Duodenal mucosa (tissue), 2 donors: ENCODE measurements around the gene AJM1.
A peak's percentile ranks its signal among the peaks of the same experiment; 100 is the strongest.

ENCODE experiments used
- H3K27ac ChIP-seq: one replicate; pipeline ENCODE4 v1.7.0; 2013; ENCODE audit warnings: low read depth, low read length
- H3K27me3 ChIP-seq, 2 donors: one replicate each; pipeline ENCODE4 v1.7.0; 2013; ENCODE audit warnings: low read length in 2 of 2, control low read depth in 1 of 2; ENCODE audit not compliant: insufficient read depth in 2 of 2, control insufficient read depth in 1 of 2
- H3K36me3 ChIP-seq, 2 donors: one replicate each; pipeline ENCODE4 v1.7.0; 2013; ENCODE audit warnings: low read length in 2 of 2, control low read depth in 1 of 2; ENCODE audit not compliant: insufficient read depth in 2 of 2, control insufficient read depth in 1 of 2
- H3K4me1 ChIP-seq, 2 donors: one replicate each; pipeline ENCODE4 v1.7.0; 2013; ENCODE audit warnings: low read length in 2 of 2, control low read depth in 1 of 2; ENCODE audit not compliant: insufficient read depth in 2 of 2, control insufficient read depth in 1 of 2
- H3K4me3 ChIP-seq, 2 donors: one replicate each; pipeline ENCODE4 v1.7.0; 2013; ENCODE audit warnings: low read length in 2 of 2, low read depth in 1 of 2
- H3K9ac ChIP-seq, 2 donors: one replicate each; pipeline ENCODE4 v1.7.0; 2013; ENCODE audit warnings: low read length in 2 of 2, low read depth in 1 of 2
- H3K9me3 ChIP-seq, 2 donors: one replicate each; pipeline ENCODE4 v1.7.0; 2013; ENCODE audit warnings: low read length in 2 of 2, control low read depth in 1 of 2; ENCODE audit not compliant: control insufficient read depth in 1 of 2

Gene AJM1

DNA sequence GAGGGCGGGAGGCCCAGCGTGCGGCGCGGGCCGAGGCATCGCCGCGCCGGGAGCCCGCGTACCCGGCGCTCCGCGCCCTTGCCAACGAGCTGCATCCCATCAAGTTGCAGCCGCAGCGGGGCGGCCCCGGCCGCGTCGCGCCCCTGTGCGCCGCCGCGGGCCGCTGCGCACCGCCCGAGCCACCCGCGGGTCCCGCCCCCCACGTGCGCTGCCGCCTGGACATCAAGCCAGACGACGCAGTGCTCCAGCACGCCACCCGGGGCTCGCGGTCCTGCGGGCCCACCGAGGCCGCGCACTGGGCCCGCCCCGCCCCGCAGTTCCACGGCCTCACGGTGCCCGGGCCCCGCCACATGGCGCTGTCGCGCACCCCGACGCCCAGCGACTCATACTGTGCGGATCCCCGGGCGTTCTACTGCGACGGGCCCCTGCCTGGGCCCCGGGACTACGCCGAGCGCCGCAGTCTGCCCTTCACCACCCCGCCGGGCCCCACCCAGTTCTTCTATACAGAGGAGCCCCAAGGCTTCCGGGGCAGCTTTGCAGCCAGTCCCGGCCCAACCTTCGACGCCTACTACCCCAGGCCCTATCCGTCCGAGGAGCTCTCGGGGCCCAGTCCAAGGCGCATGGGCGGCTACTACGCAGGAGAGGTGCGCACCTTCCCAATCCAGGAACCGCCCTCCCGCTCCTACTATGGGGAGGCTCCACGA lies 2.6 kb downstream of the AJM1 start:
- H3K4me1 ChIP-seq = peaks cover 25 to 45% of the 10 kb centered on the region in 2 donors
- no peak overlapping the region for H3K27ac ChIP-seq
- H3K9me3 ChIP-seq = no peaks in the 10 kb centered on the region
- no peak overlapping the region for H3K9ac ChIP-seq
- peaks cover 0 to 9% of the 10 kb centered on the region in 2 donors for H3K27me3 ChIP-seq
- H3K36me3 ChIP-seq = no peaks in the 10 kb centered on the region
- H3K4me3 ChIP-seq = no peak overlapping the region

DNA sequence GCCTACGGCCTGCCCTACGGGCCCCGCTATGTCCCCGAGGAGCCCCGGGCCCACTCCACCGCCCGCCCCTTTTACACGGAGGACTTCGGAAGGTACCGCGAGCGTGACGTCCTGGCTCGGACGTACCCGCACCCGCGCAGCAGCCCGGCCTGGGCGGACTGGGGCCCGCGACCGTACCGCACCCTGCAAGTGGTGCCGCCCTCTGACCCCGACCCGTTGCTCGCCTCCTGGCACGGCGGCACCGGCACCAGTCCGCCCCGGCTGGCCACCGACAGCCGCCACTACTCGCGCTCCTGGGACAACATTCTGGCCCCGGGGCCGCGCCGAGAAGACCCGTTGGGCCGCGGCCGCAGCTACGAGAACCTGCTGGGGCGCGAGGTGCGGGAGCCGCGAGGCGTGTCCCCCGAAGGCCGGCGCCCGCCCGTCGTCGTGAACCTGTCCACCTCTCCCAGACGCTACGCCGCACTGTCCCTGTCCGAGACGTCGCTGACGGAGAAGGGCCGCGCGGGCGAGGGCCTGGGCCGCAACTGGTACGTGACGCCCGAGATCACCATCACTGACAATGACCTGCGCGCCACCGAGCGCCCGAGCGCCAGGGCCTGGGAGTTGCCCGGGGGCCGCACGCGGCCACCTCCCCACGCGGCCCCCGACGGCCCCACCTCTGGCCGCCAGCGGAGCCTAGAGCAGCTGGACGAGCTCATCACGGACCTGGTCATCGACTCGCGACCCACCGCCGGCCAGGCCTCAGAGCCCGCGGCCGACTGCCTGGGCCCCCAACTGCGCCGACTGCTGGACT lies 3.4 kb downstream of the AJM1 start:
- H3K9ac ChIP-seq = no peak overlapping the region
- H3K27me3 ChIP-seq = peaks cover 0 to 9% of the 10 kb centered on the region in 2 donors
- no peaks in the 10 kb centered on the region for H3K36me3 ChIP-seq
- no peaks in the 10 kb centered on the region for H3K9me3 ChIP-seq
- H3K27ac ChIP-seq = no peak overlapping the region
- no peak overlapping the region for H3K4me3 ChIP-seq
- peaks cover 25 to 46% of the 10 kb centered on the region in 2 donors for H3K4me1 ChIP-seq

DNA sequence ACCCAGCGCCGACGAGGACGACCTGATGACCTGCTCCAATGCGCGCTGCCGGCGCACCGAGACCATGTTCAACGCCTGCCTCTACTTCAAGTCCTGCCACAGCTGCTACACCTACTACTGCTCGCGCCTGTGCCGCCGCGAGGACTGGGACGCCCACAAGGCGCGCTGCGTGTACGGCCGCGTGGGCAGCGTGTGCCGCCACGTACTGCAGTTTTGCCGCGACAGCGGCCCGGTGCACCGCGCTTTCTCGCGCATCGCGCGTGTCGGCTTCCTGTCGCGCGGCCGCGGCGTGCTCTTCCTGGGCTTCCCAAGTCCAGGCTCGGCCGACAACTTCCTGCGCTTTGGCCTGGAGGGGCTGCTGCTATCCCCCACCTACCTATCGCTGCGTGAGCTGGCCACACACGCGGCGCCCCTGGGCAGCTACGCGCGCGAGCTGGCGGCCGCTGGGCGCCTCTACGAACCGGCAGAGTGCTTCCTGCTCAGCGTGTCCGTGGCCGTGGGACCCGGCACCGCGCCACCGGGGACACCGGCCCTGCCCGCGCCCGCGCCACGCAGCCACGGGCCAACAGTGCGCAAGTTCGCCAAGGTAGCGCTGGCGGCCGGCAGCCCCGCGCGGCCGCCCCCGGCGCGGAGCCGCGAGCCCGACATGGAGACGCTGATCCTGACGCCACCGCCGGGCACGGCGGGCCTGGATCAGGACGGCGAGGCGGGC lies 4.3 kb downstream of the AJM1 start:
- H3K9ac ChIP-seq = no peak overlapping the region
- H3K4me3 ChIP-seq = peak overlapping the region; percentile 29 to 40
- peaks cover 0 to 9% of the 10 kb centered on the region in 2 donors for H3K27me3 ChIP-seq
- no peaks in the 10 kb centered on the region for H3K9me3 ChIP-seq
- no peaks in the 10 kb centered on the region for H3K36me3 ChIP-seq
- peaks cover 28 to 45% of the 10 kb centered on the region in 2 donors for H3K4me1 ChIP-seq
- no peak overlapping the region for H3K27ac ChIP-seq

DNA sequence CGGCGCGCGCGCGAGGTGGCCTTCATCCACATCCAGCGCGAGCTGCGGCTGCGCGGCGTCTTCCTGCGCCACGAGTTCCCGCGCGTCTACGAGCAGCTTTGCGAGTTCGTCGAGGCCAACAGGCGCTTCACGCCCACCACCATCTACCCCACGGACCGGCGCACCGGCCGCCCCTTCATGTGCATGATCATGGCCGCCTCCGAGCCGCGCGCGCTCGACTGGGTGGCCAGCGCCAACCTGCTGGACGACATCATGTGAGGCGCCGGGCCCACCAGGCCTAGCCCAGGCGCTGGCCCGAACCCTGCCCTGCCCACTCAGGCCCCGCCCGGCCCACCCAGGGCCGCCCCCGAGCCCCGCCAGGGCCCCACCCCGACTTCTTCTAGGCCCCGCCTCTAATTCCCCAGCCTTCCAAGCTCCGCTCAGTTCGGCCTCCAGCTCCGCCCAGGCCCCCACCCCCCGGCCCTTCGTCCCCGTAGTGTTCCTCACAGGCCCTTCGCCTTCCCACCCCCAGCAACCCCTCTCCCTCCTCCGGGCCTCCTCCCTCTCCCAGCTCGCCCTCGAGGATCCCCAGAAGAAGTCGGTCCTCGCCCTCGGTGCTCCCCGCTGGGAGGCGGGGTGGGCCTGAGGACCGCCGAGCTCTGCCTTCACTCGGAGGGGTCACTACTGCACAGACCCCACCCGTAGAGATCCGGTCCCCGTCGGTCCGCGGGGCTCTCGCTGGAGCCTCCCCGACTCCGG lies 5.0 kb downstream of the AJM1 start:
- peak overlapping the region; percentile 65 to 88 for H3K9ac ChIP-seq
- H3K36me3 ChIP-seq = no peaks in the 10 kb centered on the region
- peak overlapping the region; percentile 86 to 93 for H3K4me3 ChIP-seq
- peaks cover 0 to 9% of the 10 kb centered on the region in 2 donors for H3K27me3 ChIP-seq
- peak overlapping the region; percentile 94 for H3K27ac ChIP-seq
- H3K4me1 ChIP-seq = peaks cover 29 to 45% of the 10 kb centered on the region in 2 donors
- no peaks in the 10 kb centered on the region for H3K9me3 ChIP-seq

DNA sequence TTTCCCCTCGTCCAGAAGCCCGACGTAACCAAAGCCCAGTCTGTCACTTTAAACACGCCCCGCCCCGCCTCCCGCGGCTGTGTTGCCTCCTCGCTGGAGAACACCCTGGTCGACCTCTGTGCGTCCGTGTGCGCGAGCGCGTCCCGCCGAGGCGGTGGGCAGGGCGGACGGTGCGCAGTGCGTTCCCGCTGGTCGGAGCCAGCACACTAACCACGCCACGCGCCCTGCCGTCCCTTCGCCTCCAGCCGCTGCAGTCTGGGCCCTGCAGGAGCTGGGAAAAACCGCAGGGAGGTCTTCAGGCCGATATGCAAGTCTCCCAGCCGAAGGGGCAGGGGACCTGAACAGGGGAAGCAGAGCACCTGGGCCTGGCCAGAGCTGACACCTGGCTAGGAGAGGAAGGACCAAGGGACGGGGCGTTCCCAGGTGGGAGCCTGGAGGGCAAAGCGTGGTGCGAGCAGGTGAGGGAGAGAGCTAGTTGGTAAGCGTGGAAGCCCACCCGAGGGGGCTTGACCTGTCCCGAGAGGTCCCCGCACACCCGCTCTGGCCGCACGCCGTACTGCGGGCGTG lies 5.6 kb downstream of the AJM1 start:
- Histone ChIP-seq H3K36me3 (no peaks in the 10 kb centered on the region), H3K27ac (peak overlapping the region; percentile 94), H3K4me1 (peaks cover 34 to 46% of the 10 kb centered on the region in 2 donors), H3K9ac (peak overlapping the region; percentile 65 to 88), H3K9me3 (no peaks in the 10 kb centered on the region), H3K4me3 (peak overlapping the region; percentile 86 to 93), H3K27me3 (peaks cover 0 to 9% of the 10 kb centered on the region in 2 donors)

DNA sequence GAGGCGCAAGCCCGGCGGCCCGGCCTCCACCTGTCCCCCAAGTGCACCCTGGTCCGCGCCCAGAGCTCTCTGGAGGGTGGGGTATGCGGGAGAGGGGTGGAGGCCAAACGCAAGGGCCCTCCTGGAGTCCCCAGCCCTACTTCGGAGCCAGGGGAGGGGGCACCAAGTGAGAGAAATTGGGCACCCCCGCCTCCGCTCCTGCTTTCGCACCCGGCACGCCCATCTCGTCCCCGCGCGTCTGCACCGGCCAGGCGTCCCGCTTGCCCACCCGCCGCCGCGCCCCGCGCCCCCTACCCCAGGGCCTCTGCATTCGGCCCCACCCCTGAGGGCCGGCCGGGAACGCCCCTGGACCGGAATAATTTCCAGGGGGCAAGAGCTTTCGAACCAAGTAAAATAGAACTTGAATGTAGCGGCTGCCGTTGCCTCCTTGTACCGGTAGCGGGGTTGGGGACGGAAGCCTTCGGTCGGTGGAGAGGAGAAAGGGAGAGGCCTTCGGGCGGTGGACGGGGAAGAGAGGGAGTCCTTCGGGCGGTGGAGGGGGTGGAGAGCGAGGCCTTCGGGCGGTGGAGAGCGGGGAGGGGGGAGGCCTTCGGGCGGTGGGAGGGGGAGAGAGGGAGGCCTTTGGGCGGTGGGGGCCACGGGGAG lies 6.2 kb downstream of the AJM1 start:
- peaks cover 29 to 40% of the 10 kb centered on the region in 2 donors for H3K4me1 ChIP-seq
- H3K4me3 ChIP-seq = peak overlapping the region; percentile 86 to 93
- no peaks in the 10 kb centered on the region for H3K36me3 ChIP-seq
- H3K9me3 ChIP-seq = no peaks in the 10 kb centered on the region
- H3K27ac ChIP-seq = peak overlapping the region; percentile 94
- peak overlapping the region; percentile 65 to 88 for H3K9ac ChIP-seq
- H3K27me3 ChIP-seq = peaks cover 0 to 9% of the 10 kb centered on the region in 2 donors

DNA sequence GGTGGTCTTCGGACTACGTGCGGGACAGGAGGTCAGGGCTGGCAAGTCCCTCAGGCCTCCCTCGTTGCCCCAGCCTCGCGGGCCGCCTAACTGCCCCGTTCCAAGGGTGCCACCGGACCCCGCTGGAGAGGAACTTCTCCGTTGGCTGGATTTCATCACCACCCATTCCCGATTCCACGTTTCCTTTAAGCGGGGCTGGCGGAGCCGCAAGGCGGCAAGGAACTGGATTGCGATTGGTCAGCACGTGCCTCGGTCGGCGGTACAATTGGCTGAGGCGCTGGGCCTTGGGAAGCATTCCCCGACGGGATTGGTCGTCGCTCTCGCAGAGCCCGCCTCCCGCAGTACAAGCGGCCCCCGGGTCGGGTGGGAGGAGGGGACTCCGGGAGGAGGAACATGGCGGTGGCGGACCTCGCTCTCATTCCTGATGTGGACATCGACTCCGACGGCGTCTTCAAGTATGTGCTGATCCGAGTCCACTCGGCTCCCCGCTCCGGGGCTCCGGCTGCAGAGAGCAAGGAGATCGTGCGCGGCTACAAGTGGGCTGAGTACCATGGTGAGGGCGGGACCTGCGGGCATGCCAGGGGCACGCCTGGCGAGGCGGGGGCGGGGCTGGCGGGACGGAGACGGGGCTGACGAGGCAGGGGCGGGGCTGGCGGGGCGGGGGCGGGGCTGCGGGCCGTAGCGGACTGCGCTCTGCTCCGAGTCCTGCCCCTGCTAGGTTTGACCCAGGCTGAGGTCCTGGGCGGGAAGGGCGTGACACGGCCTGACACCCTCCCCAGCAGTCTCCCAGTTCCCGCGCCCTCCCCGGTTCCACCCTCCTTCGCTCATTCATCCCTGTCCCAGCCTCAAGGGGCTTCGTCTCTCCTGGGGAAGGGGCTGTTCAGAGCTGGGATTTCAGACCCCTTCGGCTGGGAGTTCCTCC lies 7.0 kb downstream of the AJM1 start, which contains the start of gene PHPT1:
Gene PHPT1, plus strand, starts transcription at position 372 of the 922 bp plus-strand sequence. Its CDS starts 22 bp downstream, at position 394.
- peaks cover 0 to 9% of the 10 kb centered on the region in 2 donors for H3K27me3 ChIP-seq
- H3K36me3 ChIP-seq = no peaks in the 10 kb centered on the region
- peak within 1 kb of the TSS; percentile 65 to 88 for H3K9ac ChIP-seq
- peaks cover 29 to 38% of the 10 kb centered on the region in 2 donors for H3K4me1 ChIP-seq
- peak within 1 kb of the TSS; percentile 94 for H3K27ac ChIP-seq
- no peaks in the 10 kb centered on the region for H3K9me3 ChIP-seq
- H3K4me3 ChIP-seq = peak within 1 kb of the TSS; percentile 86 to 93

DNA sequence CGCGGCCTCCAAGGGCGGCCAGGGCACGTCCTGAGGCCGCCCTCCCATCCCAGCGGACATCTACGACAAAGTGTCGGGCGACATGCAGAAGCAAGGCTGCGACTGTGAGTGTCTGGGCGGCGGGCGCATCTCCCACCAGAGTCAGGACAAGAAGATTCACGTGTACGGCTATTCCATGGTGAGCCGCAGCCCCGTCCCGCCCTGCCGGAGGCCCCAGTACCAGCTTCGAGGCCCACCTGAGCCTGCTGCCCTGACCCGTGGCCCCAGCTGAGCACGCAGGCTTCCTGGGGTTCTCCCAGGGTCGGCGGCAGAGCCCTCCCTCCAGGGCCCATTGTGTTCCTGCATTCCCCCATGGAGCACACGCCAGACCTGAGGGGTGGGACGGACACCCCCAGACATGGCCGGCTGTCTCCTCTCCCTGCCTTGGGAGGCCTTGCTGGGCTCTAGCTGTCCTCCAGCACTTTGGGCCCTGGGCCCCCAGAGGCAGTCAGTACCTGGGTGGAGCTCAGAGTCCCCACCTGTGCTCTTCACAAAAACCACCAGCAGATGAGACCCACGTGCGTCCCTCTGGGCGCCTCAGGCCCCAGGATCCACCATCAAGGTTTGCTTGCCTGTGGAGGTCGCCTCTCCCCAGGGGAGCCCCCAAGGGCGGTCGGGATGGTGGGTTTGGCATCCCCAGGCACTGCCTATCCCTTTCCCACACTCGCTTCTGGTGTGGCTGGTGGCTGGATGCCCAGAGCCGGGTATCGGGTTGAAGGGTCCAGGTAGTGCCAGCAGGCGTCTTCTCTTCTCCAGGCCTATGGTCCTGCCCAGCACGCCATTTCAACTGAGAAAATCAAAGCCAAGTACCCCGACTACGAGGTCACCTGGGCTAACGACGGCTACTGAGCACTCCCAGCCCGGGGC lies 7.9 kb downstream of the AJM1 start:
- Histone ChIP-seq H3K36me3 (no peaks in the 10 kb centered on the region), H3K4me1 (peaks cover 29 to 42% of the 10 kb centered on the region in 2 donors), H3K4me3 (peak overlapping the region; percentile 86 to 93), H3K27me3 (peaks cover 0 to 8% of the 10 kb centered on the region in 2 donors), H3K27ac (peak overlapping the region; percentile 36), H3K9me3 (no peaks in the 10 kb centered on the region), H3K9ac (peak overlapping the region; percentile 58 to 88)
